ENCODE measurements around the gene NFE2L2.

DNA sequence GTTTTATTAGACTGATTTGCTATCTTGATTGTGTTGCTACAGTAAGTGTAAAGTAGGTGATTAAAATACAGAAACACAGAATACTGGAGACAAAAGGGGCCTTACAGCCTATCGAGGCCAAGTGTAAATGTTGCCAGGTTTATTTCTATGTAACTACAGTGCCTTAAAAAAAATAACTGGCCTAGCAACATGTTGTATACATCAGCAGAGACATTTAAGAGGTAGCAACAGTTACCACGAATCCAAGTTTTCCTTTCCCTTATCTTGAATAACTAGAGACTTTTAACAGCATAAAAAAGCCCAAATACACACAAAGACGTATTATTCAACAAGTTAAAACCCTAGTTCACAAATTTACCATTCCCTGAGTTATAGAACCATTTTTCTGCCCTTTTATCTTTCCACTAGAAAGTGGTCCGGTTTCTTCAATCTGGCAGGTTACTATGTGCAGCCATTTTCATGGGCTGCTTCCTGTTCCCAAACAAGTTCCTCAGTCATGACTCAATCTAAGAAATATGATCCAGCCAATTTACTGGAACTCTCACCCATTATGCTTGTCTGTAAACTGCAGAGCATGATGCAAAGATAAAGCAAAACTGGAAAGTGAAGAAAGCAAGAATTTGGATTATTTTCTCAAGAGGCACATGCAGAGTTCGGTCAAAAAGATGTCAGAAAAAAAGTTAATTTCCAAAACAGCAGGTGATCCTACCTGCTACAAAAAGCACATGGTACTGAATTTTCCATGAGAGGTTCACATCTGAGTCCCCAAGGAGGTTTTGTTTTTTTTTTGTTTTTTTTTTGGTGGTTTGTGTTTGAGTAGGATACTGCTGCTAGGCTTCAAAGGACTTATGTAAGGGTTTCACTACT, 22.2 kb downstream of the NFE2L2 start:
- TF ChIP-seq CTCF (IDR thresholded peaks at IDR 0.05; ENCODE audit: insufficient read depth, low read depth, low read length), result no peak
- no peak for TF ChIP-seq EZH2 (IDR thresholded peaks at IDR 0.05; ENCODE audit: insufficient read depth, low read length)

Measured in astrocyte (in vitro differentiated cells and primary cell).